Measurements from ENCODE around the gene HOXC4.
"Not testable (repeated sequence)": the region's sequence is repeated elsewhere in the genome, so short reads cannot be mapped to it uniquely, and the experiment has no call there.

HOXC4 gene

DNA sequence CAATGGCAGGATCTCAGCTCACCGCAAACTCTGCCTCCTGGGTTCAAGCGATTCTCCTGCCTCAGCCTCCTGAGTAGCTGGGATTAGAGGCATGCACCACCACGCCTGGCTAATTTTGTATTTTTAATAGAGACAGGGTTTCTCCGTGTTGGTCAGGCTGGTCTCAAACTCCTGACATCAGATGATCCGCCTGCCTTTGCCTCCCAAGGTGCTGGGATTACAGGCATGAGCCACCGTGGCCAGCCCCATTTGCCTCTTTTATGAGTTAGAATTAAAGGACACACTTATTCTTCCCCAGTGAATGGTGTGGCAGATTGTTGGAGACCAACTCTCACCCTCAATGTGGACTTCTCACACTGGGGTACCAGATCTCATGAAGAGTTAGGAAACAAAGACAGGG, 11.6 kb upstream of the HOXC4 start:
- DNase-seq = not testable (repeated sequence)

DNA sequence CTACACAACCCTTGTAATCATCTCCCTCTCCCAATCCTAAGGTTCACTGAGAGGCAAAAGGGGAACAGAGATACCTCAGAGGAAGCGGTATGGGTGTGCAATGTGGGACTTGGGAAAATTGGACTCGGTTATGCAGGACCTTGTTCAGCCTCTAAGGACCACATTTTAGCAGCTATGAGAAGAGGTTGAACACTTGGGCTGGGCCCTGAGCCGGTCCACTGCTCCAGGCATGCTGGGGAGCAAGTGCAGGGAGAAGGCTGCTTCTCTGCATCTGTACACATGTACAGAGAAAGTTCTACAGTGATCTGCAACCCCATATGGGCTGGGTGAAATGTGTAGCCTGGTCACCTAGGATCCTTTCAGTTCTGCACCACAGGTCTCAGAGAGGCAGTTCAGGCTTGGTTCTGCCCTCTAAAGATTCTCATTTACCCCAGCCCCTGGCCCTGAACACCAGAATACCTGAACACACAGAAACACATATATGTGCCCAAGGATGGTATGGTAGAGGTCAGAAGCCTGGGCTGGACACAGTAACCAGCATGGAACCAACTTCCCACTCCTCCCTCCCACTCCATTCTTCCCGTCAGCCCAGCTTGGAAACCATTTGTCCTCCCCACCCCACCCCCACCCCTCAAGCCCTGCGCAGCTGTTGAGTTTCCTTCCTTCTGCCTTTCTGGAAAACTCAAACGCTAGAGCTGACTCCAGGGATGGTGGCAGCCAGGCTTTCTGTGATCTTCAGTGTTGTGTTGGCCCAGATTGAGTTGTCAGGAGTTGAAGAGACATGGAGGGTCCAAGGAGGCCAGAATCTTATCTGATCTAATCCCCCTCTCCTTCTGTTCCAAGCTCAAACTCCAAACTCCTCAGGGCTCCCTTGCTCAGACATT, 10.4 kb upstream of the HOXC4 start:
- DNase-seq = no peak

DNA sequence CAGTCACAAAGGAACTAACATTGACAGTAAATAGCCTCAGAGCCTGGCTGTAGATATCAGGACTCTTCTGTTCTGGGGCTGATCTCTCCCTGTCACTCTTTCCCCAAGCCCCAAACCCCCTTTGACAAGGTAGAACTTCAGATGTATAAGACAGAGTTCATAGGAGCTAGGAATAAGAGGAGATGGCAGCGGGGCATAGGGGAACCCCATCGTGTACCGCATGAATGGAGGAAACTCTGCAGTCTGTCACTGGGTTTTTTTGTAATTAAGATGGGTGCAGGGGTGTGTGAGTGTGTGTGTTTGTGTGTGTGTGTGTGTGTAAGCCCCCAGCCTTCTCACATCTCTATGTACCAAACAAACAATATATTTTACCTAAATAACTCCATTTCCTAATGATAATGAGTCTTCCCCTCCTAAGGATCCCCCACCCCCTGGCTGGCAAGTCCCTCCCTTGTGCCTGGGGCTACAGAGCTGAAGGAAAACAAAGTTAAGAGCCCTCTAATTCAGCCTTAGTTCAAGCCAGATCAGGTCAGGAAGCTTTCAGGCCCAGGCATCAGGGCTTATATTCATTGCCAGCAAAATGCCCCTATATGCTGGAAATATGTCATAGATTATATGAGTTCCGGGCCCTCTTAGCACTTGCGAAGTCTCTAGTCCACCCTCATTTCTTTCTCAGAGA, 9.1 kb upstream of the HOXC4 start:
- no peak for DNase-seq

DNA sequence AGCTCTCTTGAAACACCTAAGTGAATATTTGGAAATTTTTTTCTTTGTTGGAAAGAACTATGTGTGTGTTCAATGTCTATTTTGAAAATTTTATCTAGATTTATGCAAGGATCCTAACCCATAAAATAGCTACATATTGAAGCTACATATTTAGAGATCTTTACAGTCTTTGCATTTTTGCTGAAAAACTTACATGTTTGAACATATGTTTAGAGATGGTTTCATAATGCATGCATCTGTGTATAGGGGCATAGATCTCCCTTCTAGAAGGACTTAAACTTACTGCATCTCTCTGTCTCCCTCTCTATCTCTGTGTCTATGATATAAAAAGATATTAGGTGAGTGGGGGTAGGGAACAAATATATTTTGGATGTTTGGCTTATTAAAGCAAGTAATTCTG, 8.2 kb upstream of the HOXC4 start:
- no peak for DNase-seq

DNA sequence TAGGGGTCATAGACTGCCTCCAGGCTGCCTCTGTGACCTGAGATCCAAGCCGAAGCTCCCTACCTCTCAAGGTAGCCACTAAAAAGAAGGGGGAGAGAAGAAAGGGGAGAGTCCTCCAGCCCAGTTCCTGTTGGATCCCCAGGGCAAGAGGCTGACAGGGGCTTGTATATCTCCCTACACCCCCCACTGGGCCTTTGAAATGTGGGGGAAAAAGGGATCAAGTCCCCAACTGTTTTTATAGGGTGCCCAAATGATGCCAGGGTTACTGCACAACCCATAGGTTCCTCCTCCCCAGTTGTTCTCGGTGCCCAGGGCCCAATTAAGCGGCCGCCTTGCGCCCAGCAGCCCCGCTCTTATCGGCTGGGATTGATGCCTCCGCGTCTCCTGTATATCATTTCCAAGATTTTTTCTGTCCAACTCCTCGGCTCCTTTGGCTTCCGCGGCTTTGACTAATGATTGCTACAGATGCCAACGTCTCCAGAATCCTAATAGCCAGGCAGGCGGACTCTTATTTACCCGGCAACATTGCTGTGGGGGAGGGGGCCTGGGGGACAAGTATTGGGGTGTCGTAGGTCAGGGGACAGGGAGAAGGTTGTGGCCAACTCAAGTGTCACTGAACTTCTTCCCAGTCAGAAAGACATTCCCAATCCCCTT, 7.6 kb upstream of the HOXC4 start:
- no peak for DNase-seq

DNA sequence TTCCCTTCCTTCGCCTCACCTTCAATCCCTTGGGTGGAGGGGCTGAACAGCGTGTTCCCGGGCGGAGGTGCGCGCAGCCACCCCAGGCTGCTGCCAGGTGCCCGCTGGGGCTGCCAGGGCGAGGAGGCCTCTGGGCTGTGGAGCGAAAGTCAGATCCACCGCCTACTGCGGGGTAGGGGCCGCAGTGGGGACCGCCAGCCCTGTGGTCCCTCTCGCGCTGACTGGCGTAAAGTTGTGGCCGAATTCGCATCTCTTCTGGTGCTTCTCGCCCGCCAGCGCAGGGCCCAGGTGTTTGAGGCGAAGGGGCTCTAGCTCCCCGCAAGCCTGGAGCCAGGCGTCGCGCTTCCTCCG, 6.9 kb upstream of the HOXC4 start:
- no peak for DNase-seq

DNA sequence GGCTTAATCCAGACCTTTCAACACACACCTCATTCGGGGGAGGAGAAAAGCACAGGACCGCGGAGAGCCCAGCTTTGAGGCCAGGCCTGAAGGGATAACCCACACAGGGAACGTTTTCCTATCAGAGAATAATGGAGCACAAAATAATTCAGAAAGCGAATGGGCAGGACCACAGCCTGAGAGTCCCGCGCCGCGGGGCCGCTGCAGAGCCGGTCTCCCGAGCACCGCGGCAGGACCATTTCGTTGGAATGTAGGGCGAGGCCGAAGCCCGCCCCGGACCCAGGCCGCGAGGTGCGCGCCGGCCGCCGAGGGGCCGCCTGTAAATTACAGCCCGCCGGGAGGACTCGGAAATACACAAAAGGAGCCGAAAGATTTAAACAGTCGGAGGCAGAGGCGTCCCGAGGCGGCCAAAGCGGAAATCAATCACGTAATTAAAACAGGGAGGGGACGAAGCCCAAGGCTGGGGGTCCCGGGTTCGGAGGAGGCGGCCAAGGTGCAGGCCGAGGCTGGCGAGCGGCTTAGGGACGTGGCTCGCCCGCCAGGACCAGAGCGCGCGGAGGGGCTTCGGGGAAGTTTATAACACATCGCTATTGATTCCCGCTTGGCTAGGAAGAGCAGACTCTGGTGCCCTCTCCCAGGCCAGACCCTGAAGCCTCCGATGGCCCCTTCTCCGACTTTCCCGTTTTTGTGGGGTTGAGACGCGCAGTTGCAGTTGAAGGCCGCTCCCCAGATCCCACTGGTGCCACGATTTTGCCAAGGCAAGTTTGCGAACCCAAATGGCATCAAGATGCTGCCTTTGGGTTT, 6.3 kb upstream of the HOXC4 start:
- DNase-seq = no peak

DNA sequence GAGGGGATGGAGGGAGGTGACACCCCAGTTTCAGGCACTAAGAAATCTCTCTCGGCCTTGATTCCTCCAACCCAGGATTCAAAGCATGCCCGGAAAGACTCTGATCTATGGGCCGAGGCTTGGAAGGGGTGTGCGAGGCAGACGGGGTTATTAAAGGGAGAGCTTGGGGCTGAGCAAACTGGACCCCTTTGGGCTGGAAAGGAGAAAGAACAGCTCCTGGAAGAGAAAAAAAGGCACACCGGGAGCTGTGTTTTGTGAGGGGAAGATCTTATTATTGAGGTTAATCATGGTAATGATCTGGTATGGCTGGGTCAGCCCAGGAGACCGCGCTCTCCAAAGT, 5.7 kb upstream of the HOXC4 start:
- DNase-seq = no peak

DNA sequence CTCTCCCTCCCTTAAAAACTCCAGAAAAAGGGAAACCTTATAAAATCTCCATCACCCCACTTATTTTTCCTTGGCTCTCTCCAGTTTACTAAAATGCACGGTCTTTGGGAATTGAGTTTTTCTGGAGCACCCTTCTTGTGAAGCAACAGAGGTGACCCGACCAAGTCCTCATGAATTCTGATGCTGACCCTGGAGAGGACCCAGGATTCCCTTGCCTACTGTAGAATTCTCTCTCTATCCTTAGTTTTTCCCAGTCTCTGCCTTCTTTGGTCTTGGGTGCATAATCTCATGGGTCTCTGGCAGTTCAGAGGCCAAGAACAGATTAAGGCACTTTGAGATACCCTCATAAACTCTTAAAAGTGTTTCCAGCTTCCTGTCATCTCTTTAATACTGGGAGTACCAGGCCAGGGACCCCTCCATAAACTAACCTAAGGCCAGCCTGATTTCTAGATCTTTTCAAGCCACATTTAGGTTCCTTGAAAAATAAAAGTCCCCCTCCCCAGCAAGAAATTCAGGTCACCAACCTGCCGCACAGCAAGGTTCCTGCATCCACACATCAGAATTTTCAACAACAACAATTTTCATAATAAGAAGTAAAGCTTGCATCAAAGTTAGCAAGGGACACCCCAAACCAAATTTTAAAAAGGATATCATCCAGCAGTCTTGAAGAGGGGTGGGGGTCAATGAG, 5.1 kb upstream of the HOXC4 start:
- no peak for DNase-seq

DNA sequence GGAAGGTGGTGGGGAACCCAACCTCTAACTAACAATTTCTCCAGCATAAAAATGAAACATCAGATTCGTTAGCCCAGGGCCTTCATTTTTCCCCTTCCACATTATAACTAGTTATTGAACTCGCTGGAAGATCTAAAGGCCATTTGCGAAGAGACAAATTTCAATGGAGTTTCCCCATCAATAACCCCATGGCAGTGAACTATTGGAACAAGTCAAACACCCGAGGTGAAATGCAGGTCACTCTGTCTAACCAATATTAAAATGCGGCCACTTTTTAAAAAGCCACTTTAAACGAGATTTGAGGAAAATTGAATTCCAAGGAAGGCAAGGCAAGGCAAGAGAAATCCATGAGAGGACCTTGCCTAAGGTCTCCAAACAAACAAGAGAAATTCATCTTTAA, 4.5 kb upstream of the HOXC4 start:
- no peak for DNase-seq

DNA sequence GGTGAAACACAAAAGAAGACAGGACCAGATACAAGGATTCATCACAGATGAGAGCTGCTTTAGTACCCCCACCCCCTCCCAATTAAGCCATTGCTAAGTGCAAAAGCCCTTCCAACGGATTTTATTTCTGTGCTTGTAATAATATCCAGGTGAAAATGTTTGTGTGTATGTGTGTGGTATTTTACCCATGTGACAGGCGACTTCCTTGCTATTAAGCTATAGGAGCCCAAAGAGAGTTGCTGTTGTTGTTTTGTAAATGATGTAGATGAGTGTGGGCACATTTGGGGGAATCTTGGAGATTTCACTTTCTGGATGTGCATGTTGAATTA, 3.2 kb upstream of the HOXC4 start:
- DNase-seq = no peak

DNA sequence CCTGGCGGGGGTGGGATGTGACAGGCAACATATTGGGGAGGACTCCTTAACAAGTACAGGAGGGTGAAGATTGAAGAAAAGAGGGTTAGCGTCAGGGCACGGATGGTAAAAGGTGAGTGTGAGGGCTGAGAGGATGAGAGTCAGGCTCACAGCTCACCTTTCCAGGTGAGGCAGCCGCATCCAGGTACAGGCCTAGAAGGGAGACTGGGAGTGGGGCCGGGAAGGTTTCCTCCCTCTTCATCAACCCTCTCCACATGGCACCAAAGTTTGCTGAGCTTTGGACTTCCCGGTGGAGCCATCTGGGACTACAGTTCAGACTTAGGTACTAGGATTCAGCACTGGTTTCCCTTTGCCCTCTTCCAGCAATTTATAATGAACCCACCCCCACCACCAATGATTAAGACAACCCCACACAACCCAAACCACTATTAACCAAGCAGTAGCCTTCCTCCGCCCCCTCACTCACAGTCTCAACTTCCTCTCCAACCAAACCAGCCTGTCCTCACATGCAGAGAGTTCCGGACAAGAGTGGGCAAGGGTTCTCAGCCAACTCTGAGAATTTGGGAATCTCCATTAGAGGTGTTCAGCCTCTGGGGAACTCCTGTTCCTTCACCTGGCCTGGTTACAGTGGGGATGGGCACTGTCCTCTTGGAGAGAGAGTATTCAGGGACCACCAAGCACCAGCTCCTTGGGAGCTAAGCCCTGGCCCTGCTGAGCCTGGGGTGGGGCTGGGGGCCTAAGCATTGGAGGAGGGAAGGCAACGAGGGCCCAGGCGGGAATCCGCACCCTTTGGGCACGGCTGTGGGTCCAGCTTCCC, 2.4 kb upstream of the HOXC4 start:
- DNase-seq = no peak

DNA sequence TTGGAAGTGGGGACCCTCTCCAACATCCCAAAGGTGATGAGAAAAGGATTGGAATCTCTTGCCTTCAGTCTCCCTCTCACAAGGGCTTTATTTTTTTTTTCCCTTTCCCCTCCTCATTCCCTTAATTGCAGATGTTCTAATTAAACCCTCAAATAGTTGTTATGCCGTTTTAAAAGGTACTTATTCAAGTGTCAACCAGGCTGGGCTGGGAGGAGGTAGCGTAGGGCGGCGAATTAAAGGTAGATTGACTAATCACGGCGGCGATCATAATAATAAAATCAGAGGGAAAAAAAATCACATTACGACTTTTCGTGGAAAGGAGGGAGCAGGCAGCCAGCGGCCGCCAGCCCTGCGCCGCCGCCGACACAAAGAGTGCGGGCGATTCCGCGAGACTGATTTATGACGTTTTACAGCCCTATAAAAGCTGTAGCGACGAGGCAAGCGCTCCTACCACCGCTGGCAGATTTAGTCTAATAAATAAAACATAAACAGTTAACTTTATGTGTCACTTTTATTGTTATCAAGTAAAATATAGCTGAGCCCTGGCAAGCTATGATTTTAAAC, 1.7 kb upstream of the HOXC4 start:
- DNase-seq = no peak

DNA sequence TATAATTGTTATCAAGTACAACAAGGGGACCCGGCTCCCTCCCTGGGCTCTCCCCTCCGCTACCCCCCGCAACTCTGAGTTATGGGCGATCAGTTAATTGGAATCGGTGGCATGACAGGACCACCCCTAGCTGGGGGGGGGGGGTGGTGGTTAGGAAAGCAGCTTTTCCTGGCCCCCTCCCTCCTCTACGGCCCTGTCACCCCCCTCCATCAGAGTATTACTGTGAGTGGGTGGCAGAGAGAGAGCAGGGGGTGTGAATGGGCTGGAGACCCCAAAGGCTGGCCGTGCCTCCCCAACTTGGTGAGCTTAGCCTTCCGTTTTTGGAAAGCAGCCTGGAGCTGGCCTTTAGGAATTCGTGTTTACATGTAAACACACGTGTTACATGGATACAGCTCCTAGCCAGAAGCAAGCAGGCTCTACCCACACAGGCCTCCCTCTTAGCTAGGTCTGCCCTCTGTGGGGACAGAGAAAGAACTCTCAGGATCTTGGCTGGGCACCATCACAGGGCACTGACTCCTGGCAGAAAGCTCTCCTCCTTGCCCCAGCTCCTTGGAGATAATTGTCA, 1.1 kb upstream of the HOXC4 start:
- DNase-seq = no peak

DNA sequence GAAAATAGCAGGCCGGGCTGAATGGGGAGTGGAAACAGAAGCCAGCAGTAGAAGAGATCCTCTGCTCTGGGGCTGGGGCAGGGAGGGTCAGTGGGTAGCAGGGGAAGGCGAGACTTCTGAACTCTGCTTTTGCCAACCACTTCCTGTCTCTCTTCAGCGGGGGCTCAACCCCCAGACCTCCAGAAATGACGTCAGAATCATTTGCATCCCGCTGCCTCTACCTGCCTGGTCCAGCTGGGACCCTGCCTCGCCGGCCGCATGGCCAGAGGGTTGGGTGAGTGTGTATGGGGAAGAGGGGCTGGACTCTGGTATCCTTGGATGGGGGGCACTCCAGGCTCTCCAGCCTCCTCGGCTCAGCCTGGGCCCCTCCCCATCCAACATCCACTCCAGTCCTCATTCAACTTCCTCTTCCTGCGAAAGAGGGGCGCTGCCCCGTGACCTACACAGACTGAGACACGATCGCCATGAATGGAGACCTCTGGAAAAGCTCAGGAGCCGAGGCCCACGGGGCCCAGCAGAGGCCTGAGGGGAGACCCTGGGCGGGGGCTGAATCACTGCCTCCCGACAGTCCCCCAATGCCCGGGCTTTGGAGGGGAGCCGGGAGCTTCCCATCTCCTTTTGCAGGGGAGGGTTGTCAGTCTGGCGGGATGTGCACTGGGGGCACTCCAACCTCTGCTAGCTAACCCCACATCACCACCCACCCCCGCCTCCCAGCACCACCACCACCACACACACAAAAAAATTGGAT, 458 bp upstream of the HOXC4 start:
- DNase-seq = peak; percentile 16

DNA sequence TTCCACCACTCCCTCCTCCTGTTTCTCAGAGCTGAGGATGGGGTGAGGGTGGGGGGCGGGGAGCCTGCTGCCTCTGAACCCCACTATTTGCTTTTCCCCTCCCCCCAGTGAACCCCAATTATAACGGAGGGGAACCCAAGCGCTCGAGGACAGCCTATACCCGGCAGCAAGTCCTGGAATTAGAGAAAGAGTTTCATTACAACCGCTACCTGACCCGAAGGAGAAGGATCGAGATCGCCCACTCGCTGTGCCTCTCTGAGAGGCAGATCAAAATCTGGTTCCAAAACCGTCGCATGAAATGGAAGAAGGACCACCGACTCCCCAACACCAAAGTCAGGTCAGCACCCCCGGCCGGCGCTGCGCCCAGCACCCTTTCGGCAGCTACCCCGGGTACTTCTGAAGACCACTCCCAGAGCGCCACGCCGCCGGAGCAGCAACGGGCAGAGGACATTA, 1.1 kb downstream of the HOXC4 start:
- no peak for DNase-seq

DNA sequence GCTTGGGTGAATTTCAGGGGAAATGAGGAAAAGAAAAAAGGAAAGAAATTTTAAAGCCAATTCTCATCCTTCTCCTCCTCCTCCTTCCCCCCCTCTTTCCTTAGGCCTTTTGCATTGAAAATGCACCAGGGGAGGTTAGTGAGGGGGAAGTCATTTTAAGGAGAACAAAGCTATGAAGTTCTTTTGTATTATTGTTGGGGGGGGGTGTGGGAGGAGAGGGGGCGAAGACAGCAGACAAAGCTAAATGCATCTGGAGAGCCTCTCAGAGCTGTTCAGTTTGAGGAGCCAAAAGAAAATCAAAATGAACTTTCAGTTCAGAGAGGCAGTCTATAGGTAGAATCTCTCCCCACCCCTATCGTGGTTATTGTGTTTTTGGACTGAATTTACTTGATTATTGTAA, 1.9 kb downstream of the HOXC4 start:
- no peak for DNase-seq

DNA sequence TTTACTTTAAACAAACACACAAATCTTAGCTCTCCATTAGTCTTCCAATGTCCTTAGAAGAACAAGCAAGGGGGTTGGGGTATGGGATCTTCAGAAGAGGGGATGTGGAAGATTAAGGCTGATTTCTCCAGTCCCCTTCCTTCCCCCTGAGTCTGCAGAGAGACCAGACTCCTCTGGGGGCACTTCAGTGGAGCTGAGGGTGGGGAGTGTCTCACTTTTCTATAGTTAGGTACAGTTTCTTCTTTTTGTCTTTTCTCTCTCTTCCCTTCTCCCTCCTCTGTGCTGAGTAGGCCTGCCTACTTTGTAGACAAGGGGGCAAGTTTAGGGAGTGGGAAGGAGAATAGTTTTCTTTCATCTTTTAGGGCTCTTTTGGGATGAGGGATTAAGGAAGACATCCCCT, 2.5 kb downstream of the HOXC4 start:
- no peak for DNase-seq

DNA sequence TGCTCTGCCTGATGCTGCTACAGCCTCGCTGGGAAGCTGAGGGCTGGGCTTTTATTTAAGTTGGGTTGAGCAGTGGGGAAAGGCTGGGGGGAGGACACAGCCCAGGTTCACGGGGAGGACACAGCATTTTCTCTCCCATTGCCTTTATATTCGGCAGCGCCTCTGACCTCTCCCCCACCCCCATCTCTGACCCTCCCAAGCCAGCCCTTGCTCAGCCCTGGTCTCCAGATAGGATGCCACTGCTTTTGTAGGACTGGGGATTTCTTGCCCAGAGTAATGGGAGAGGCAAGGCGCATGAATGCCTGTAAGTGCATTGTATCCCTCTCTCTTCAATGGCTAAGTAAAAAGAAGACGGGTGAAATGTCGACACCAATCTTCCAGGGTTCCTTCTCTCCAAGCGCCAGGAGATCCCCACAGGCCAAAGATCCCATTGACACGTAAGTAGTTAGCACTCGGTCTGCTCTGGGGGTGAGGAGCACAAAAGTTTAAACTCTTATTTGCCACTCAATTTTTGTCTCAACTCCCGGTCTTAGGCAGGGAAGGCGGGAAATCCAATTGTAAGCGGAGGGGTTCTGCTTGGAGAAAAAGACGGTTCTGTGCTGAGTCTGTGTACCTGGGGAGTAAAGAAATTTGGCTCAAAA, 4.6 kb downstream of the HOXC4 start:
- DNase-seq = no peak

DNA sequence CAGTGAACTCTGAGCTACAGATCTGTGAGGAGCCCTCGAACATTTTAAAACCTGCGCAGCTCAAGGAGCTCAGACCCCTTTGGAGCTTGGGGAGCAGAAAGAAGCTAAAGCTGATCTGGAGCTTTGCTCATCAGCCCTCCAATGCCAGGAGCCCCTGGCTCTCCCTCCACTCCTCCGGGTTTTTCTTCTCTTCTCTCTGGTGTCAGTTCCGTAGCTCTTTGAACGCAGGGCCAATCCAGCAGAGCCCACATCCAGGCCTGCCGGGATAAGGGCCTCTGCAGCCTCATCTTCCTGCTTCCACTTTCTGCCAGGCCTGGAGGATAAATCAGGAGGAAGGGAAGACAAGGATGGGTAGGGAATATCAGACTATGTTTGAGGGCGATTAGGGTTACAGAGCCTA, 6.0 kb downstream of the HOXC4 start:
- DNase-seq = no peak
